ENCODE measurements around the gene BCKDHA.
"Not testable (repeated sequence)": the region's sequence is repeated elsewhere in the genome, so short reads cannot be mapped to it uniquely, and the experiment has no call there.

DNA sequence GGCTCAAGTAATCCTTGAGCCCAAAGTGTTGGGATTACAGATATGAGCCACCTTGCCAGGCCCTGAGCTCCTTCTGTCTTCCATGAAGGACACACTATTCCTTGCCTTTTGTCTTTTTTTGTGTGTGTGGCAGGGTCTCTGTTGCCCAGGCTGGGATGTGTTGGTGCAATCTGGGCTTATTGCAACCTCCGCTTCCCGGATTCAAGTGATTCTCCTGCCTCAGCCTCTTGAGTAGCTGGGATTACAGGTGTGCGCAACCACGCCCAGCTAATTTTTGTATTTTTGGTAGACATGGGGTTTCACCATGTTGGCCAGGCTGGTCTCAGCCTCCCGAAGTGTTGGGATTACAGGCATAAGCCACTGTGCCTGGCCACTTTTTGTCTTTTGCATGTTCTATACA, 11.2 kb downstream of the BCKDHA start:
- not testable (repeated sequence) for TF ChIP-seq CTCF, POLR2A (IDR thresholded peaks at IDR 0.05)

Measured in lower leg skin (tissue), 3 donors.